Parathyroid adenoma (tissue), 2 donors: Measurements from ENCODE around the gene TRMT44.

ENCODE experiments used
- H2AFZ ChIP-seq: fragments of 300-600 bp; sonication (generic); one replicate; pipeline ENCODE4 v1.7.0; 2017; ENCODE audit warnings: antibody characterized with exemption, mild to moderate bottlenecking
- H3K27ac ChIP-seq: fragments of 300-600 bp; sonication (generic); one replicate; pipeline ENCODE4 v1.7.0; 2017
- H3K27me3 ChIP-seq: fragments of 300-600 bp; sonication (generic); one replicate; pipeline ENCODE4 v1.7.0; 2017; ENCODE audit warnings: low read length; ENCODE audit not compliant: control insufficient read depth, insufficient read depth
- H3K36me3 ChIP-seq: fragments of 300-600 bp; sonication (generic); one replicate; pipeline ENCODE4 v1.7.0; 2017; ENCODE audit warnings: low read length; ENCODE audit not compliant: control insufficient read depth, insufficient read depth
- H3K4me1 ChIP-seq: fragments of 300-600 bp; sonication (generic); one replicate; pipeline ENCODE4 v1.7.0; 2017; ENCODE audit warnings: control low read depth
- H3K4me2 ChIP-seq: fragments of 300-600 bp; sonication (generic); one replicate; pipeline ENCODE4 v1.7.0; 2017; ENCODE audit warnings: low read length
- H3K4me3 ChIP-seq: fragments of 300-600 bp; sonication (generic); one replicate; pipeline ENCODE4 v1.7.0; 2017; ENCODE audit warnings: low read depth, low read length
- H3K79me2 ChIP-seq: fragments of 300-600 bp; sonication (generic); one replicate; pipeline ENCODE4 v1.7.0; 2017; ENCODE audit warnings: control low read depth
- H3K9ac ChIP-seq: fragments of 300-600 bp; sonication (generic); one replicate; pipeline ENCODE4 v1.7.0; 2017; ENCODE audit warnings: mild to moderate bottlenecking
- H3K9me3 ChIP-seq: fragments of 300-600 bp; sonication (generic); one replicate; pipeline ENCODE4 v1.7.0; 2017; ENCODE audit warnings: low read length; ENCODE audit not compliant: control insufficient read depth
- TF ChIP-seq, protein P1 (sequence below): fragments of 300-600 bp; sonication (generic); IDR thresholded peaks from one replicate; pipeline ENCODE4 v1.7.0; 2017; ENCODE audit warnings: antibody characterized with exemption, mild to moderate bottlenecking
- donor health status: primary hyperparathyroidism.

The TRMT44 gene

DNA sequence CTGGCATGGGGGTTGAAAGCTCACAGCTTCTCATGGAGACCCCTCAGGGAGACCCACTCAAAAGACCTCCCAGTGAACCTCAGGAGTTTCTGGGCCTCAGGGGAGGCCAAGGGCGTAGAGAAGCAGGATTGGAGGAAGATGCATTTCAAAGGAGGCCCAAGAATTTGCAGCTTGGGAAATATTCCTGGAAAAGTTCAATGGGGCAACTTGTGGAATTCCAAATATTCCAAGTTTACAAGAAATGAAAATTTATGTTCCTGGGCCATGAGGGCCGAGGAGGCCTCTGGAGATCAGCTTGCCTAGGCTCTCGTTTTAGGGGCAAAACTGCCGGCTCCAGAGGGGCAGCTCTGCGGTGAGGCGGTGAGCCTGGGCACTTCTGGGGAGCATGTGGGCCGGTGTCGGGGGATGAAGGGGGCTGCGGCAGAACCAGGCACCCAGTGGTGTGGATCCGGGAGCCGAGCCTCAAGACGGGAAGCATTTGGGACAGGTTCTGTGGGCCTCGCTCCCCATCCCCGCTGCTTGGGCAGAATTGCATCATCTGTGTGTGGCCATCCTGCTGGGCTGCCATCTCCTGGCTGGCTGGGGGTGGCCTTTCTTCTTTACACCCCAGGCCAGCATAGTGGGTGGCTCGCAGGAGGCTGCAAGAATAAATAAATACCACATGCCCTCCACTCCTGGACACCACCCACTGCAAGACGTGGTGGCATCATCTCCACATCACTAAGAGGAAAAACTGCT is 85.0 kb downstream of the TRMT44 start:
- Histone ChIP-seq H3K27ac (no peak overlapping the region), H3K27me3 (no peaks in the 10 kb centered on the region), H3K79me2 (no peaks in the 10 kb centered on the region), H2AFZ (no peak overlapping the region), H3K9ac (no peak overlapping the region), H3K9me3 (no peaks in the 10 kb centered on the region), H3K4me3 (no peak overlapping the region), H3K36me3 (no peaks in the 10 kb centered on the region), H3K4me1 (no peaks in the 10 kb centered on the region), H3K4me2 (no peak overlapping the region)
- TF ChIP-seq, protein P1, sequence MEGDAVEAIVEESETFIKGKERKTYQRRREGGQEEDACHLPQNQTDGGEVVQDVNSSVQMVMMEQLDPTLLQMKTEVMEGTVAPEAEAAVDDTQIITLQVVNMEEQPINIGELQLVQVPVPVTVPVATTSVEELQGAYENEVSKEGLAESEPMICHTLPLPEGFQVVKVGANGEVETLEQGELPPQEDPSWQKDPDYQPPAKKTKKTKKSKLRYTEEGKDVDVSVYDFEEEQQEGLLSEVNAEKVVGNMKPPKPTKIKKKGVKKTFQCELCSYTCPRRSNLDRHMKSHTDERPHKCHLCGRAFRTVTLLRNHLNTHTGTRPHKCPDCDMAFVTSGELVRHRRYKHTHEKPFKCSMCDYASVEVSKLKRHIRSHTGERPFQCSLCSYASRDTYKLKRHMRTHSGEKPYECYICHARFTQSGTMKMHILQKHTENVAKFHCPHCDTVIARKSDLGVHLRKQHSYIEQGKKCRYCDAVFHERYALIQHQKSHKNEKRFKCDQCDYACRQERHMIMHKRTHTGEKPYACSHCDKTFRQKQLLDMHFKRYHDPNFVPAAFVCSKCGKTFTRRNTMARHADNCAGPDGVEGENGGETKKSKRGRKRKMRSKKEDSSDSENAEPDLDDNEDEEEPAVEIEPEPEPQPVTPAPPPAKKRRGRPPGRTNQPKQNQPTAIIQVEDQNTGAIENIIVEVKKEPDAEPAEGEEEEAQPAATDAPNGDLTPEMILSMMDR: no peak
